ENCODE results near the gene MYCBPAP. TPM values are rescaled to one million over a fixed set of nuclear protein-coding genes. Genes with fewer than 3 reads are reported as not detected.

The MYCBPAP gene
- polyA plus RNA-seq, 3 donors, result not detected

DNA sequence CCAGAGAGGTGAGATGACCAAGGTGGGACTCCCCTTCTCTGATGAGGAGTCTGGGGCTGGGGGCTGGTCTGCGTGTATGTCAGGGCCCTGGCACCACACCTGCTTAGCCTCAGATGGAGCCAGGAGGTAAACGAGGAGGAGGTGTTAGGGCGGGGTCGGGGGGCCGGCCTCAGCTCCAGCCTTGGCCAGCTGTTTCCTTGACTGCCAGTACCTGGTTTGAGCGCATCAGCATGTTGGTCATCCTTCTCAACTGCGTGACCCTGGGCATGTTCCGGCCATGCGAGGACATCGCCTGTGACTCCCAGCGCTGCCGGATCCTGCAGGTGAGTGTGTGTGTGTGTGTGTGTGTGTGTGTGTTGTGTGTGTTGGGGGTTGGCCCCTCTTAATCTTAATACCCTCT is 60.4 kb downstream of the MYCBPAP start:
- Histone ChIP-seq H2AFZ (ENCODE audit: insufficient read depth, low read depth, low read length, poor library complexity, severe bottlenecking) (no peak overlapping the region), H3K36me3 (replicated peaks in 1 of 2; ENCODE audit: control insufficient read depth in 1 of 2, insufficient read depth in 2 of 2, low read length in 2 of 2) (no peaks in the 10 kb centered on the region), H3K27ac (ENCODE audit: low read depth in 1 of 2, low read length in 2 of 2) (no peak overlapping the region), H3K9ac (ENCODE audit: insufficient read depth, low read length, poor library complexity, severe bottlenecking) (no peak overlapping the region), H3K27me3 (ENCODE audit: control insufficient read depth in 2 of 2, insufficient read depth in 2 of 2, low read length in 2 of 2) (peaks cover 23 to 38% of the 10 kb centered on the region in 2 donors), H3K4me1 (ENCODE audit: control insufficient read depth in 1 of 2, insufficient read depth in 2 of 2, low read length in 2 of 2) (no peaks in the 10 kb centered on the region), H3K4me2 (replicated peaks; ENCODE audit: extremely low read depth, low read length, poor library complexity, severe bottlenecking) (no peak overlapping the region), H3K79me2 (ENCODE audit: insufficient read depth, low read length) (no peaks in the 10 kb centered on the region), H3K4me3 (replicated peaks in 1 of 3; ENCODE audit: low read depth in 2 of 3, low read length in 3 of 3) (no peak overlapping the region), H4K20me1 (ENCODE audit: insufficient read depth, low read length) (no peaks in the 10 kb centered on the region), H3K9me3 (replicated peaks in 1 of 2; ENCODE audit: control insufficient read depth in 1 of 2, insufficient read depth in 1 of 2, low read length in 2 of 2) (peaks cover 0 to under 1% of the 10 kb centered on the region in 2 donors)
- WGBS (ENCODE audit: insufficient coverage), result 92% methylated on average over 5 of the region's 12 CpGs
- Mint-ChIP-seq H3K36me3 (no peaks in the 10 kb centered on the region), H3K27me3 (ENCODE audit: low read depth in 3 of 3) (peaks cover 40 to 54% (median 48%) of the 10 kb centered on the region in 3 donors), H3K27ac (no peak overlapping the region), H3K4me3 (no peak overlapping the region), H3K9me3 (peaks cover 0 to 8% (median 0%) of the 10 kb centered on the region in 7 donors), H3K4me1 (peaks cover 7% of the 10 kb centered on the region)
- TF ChIP-seq, protein P1, sequence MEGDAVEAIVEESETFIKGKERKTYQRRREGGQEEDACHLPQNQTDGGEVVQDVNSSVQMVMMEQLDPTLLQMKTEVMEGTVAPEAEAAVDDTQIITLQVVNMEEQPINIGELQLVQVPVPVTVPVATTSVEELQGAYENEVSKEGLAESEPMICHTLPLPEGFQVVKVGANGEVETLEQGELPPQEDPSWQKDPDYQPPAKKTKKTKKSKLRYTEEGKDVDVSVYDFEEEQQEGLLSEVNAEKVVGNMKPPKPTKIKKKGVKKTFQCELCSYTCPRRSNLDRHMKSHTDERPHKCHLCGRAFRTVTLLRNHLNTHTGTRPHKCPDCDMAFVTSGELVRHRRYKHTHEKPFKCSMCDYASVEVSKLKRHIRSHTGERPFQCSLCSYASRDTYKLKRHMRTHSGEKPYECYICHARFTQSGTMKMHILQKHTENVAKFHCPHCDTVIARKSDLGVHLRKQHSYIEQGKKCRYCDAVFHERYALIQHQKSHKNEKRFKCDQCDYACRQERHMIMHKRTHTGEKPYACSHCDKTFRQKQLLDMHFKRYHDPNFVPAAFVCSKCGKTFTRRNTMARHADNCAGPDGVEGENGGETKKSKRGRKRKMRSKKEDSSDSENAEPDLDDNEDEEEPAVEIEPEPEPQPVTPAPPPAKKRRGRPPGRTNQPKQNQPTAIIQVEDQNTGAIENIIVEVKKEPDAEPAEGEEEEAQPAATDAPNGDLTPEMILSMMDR (IDR thresholded peaks at IDR 0.05), result no peak
- intact Hi-C loops (cut with micrococcal nuclease), result no loop called here
- no peak for DNase-seq

DNA sequence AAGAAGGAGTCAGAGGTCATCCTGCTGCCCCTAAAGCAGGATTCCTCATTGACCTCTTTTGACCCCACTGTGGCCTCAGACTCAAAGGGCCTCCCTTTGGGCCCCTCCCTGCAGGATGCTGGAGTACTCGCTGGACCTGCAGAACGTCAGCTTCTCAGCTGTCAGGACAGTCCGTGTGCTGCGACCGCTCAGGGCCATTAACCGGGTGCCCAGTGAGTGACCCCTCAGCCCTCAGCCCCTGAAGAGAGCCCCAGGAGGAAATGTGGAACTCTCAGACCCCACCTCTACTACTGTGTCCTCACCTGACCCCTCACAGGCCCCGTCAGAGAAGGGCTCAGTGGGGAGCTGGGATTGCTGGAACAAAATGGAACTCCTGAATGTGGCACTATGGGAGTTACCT is 61.4 kb downstream of the MYCBPAP start:
- H3K4me3 ChIP-seq (replicated peaks in 1 of 3; ENCODE audit: low read depth in 2 of 3, low read length in 3 of 3), result no peak overlapping the region
- H3K27me3 ChIP-seq (ENCODE audit: control insufficient read depth in 2 of 2, insufficient read depth in 2 of 2, low read length in 2 of 2), result peaks cover 14 to 30% of the 10 kb centered on the region in 2 donors
- no peak overlapping the region for H3K4me2 ChIP-seq (replicated peaks; ENCODE audit: extremely low read depth, low read length, poor library complexity, severe bottlenecking)
- Mint-ChIP-seq H3K27ac (no peak overlapping the region), H3K4me1 (peaks cover 8% of the 10 kb centered on the region), H3K9me3 (peaks cover 0 to 6% (median 0%) of the 10 kb centered on the region in 7 donors), H3K27me3 (ENCODE audit: low read depth in 3 of 3) (peaks cover 31 to 45% (median 39%) of the 10 kb centered on the region in 3 donors), H3K36me3 (no peaks in the 10 kb centered on the region), H3K4me3 (no peak overlapping the region)
- 100% methylated on average over 3 of the region's 7 CpGs for WGBS (ENCODE audit: insufficient coverage)
- no peaks in the 10 kb centered on the region for H3K4me1 ChIP-seq (ENCODE audit: control insufficient read depth in 1 of 2, insufficient read depth in 2 of 2, low read length in 2 of 2)
- TF ChIP-seq, protein P1 (IDR thresholded peaks at IDR 0.05), result no peak
- no peaks in the 10 kb centered on the region for H3K79me2 ChIP-seq (ENCODE audit: insufficient read depth, low read length)
- no peak overlapping the region for H3K9ac ChIP-seq (ENCODE audit: insufficient read depth, low read length, poor library complexity, severe bottlenecking)
- no peak overlapping the region for H2AFZ ChIP-seq (ENCODE audit: insufficient read depth, low read depth, low read length, poor library complexity, severe bottlenecking)
- no peak for DNase-seq
- intact Hi-C loops (cut with micrococcal nuclease), result no loop called here
- no peak overlapping the region for H3K27ac ChIP-seq (ENCODE audit: low read depth in 1 of 2, low read length in 2 of 2)
- H3K9me3 ChIP-seq (replicated peaks in 1 of 2; ENCODE audit: control insufficient read depth in 1 of 2, insufficient read depth in 1 of 2, low read length in 2 of 2), result no peaks in the 10 kb centered on the region
- no peaks in the 10 kb centered on the region for H3K36me3 ChIP-seq (replicated peaks in 1 of 2; ENCODE audit: control insufficient read depth in 1 of 2, insufficient read depth in 2 of 2, low read length in 2 of 2)
- no peaks in the 10 kb centered on the region for H4K20me1 ChIP-seq (ENCODE audit: insufficient read depth, low read length)
